Activated naive CD8-positive, alpha-beta T cell (primary cell): ENCODE data around the gene IFI44.

Experiments
- H3K27ac Mint-ChIP-seq: one replicate; pipeline ENCODE4 v1.8.0; 2021; ENCODE audit warnings: mixed read lengths
- H3K27me3 Mint-ChIP-seq: one replicate; pipeline ENCODE4 v1.8.0; 2021; ENCODE audit warnings: mixed read lengths
- H3K36me3 Mint-ChIP-seq: one replicate; pipeline ENCODE4 v1.8.0; 2021; ENCODE audit warnings: mixed read lengths
- H3K4me1 Mint-ChIP-seq: one replicate; pipeline ENCODE4 v1.8.0; 2021; ENCODE audit warnings: low read depth, mixed read lengths
- H3K4me3 Mint-ChIP-seq: one replicate; pipeline ENCODE4 v1.8.0; 2021; ENCODE audit warnings: mild to moderate bottlenecking, mixed read lengths
- H3K9me3 Mint-ChIP-seq: one replicate; pipeline ENCODE4 v1.8.0; 2021; ENCODE audit warnings: low read depth, mixed read lengths

IFI44 gene

DNA sequence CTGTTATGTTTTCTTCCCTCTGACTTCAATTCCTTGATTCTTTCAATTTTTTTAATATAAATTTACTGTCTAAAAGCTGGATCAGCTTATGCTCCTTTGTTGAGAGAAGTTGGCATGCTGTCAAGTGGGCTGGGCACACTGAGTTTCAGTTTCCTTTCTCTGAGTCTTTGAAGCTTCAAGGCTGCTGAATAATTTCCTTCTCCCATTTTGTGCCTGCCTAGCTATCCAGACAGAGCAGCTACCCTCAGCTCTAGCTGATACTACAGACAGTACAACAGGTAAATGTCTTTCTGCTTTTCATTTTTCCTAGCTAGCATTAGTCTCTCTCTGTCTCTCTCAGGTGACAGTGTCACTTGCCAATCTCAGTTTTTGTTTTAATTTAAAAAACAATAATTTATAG is at the start of gene IFI44:
IFI44 (plus strand) TSS at position 204 of the 400 bp plus-strand sequence. CDS start 365 bp downstream, outside the sequence.
- Mint-ChIP-seq H3K36me3 (peaks cover 4% of the 10 kb centered on the region), H3K27me3 (no peaks in the 10 kb centered on the region), H3K27ac (peak within 1 kb of the TSS; percentile 75), H3K9me3 (peaks cover 11% of the 10 kb centered on the region), H3K4me3 (peak within 1 kb of the TSS; percentile 94), H3K4me1 (peaks cover 82% of the 10 kb centered on the region)

GRCh38 chr1:78601068-78601467 is 48.6 kb upstream of the IFI44 start:
- Mint-ChIP-seq H3K4me3 (no peak overlapping the region), H3K27ac (no peak overlapping the region), H3K9me3 (no peaks in the 10 kb centered on the region), H3K4me1 (no peaks in the 10 kb centered on the region), H3K27me3 (peaks cover 3% of the 10 kb centered on the region), H3K36me3 (no peaks in the 10 kb centered on the region)

GRCh38 chr1:78603206-78603605 is 46.4 kb upstream of the IFI44 start:
- no peaks in the 10 kb centered on the region for H3K4me1 Mint-ChIP-seq
- H3K9me3 Mint-ChIP-seq = no peaks in the 10 kb centered on the region
- H3K36me3 Mint-ChIP-seq = no peaks in the 10 kb centered on the region
- peaks cover 4% of the 10 kb centered on the region for H3K27me3 Mint-ChIP-seq
- no peak overlapping the region for H3K27ac Mint-ChIP-seq
- no peak overlapping the region for H3K4me3 Mint-ChIP-seq

DNA sequence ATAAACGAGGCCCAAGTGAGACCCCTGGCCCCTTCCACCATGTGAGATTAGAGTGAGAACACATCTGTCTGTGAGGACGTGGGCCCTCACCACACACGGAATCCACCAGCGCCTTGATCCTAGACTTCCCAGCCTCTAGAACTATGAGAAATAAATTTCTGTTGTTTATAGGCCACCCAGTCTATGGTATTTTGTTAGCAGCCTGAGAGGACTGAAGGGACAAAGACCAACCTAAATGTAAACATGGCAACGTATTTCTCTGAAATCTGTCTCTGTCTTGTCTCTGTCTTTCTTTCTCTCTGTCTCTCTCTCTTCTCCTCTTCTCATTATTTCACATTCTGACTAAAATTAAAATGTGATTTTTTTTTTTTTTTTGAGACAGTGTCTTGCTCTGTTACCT is 45.0 kb upstream of the IFI44 start:
- H3K36me3 Mint-ChIP-seq = no peaks in the 10 kb centered on the region
- H3K27me3 Mint-ChIP-seq = peaks cover 6% of the 10 kb centered on the region
- no peaks in the 10 kb centered on the region for H3K9me3 Mint-ChIP-seq
- no peak overlapping the region for H3K4me3 Mint-ChIP-seq
- H3K27ac Mint-ChIP-seq = no peak overlapping the region
- H3K4me1 Mint-ChIP-seq = no peaks in the 10 kb centered on the region

- Mint-ChIP-seq H3K9me3 (no peaks in the 10 kb centered on the region), H3K4me1 (no peaks in the 10 kb centered on the region), H3K27ac (no peak overlapping the region), H3K36me3 (no peaks in the 10 kb centered on the region), H3K4me3 (no peak overlapping the region), H3K27me3 (peaks cover 6% of the 10 kb centered on the region)
Observed at GRCh38 chr1:78606274-78606673, 43.4 kb upstream of the IFI44 start.

DNA sequence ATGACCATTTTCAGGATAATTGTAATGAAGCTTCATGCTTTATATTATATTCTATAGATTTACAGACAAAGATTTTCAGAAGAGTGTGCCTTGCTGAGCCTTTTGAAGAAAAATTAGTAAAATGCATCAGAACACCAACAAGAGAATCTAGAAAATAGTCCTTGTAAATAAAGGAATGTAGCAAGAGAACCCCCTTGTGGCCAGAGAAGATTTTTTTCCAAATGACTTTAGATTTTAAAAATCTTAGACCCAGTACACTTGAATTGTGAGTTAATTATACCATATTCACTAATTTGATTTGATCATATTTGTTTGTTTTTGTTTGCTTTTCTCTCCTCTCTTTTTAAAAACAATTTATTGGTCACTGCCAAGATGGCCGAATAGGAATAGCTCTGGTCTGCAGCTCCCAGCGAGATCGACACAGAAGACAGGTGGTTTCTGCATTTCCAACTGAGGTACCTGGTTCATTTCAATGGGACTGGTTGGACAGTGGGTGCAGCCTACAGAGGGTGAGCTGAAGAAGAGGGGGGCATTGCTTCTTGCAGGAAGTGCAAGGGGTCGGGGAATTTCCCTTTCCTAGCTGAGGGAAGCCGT is 42.2 kb upstream of the IFI44 start:
- Mint-ChIP-seq H3K27ac (no peak overlapping the region), H3K9me3 (no peaks in the 10 kb centered on the region), H3K36me3 (no peaks in the 10 kb centered on the region), H3K27me3 (peaks cover 3% of the 10 kb centered on the region), H3K4me1 (no peaks in the 10 kb centered on the region), H3K4me3 (no peak overlapping the region)

- no peaks in the 10 kb centered on the region for H3K9me3 Mint-ChIP-seq
- no peak overlapping the region for H3K4me3 Mint-ChIP-seq
- no peaks in the 10 kb centered on the region for H3K36me3 Mint-ChIP-seq
- peaks cover 3% of the 10 kb centered on the region for H3K27me3 Mint-ChIP-seq
- H3K4me1 Mint-ChIP-seq = no peaks in the 10 kb centered on the region
- H3K27ac Mint-ChIP-seq = no peak overlapping the region
Observed at GRCh38 chr1:78607944-78608343, 41.7 kb upstream of the IFI44 start.

DNA sequence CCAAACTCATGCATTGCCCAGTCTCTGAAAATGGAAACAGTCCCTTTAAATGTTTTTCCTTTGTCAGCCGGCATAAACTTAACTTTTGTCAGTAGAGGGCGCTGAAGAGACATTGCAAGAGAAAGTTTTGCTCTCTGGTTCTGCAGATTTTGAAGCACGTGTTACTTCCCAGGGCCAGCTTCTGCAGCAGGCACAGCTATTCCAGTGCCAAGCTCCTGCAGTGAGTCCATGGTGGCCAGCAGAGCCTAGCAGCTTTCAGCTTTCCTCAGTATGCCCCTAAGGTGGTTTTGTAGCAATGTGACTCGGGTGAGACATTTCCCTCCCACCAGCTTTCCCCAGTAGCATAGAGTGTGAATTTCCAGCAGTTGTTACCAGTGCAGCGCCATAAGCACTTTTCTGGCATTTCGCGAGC is 32.0 kb upstream of the IFI44 start:
- H3K27me3 Mint-ChIP-seq = no peaks in the 10 kb centered on the region
- peak overlapping the region; percentile 14 for H3K27ac Mint-ChIP-seq
- H3K36me3 Mint-ChIP-seq = no peaks in the 10 kb centered on the region
- H3K9me3 Mint-ChIP-seq = no peaks in the 10 kb centered on the region
- H3K4me1 Mint-ChIP-seq = peaks cover 44% of the 10 kb centered on the region
- peak overlapping the region; percentile 28 for H3K4me3 Mint-ChIP-seq

- H3K4me3 Mint-ChIP-seq = peak overlapping the region; percentile 48
- peaks cover 57% of the 10 kb centered on the region for H3K4me1 Mint-ChIP-seq
- H3K9me3 Mint-ChIP-seq = no peaks in the 10 kb centered on the region
- H3K36me3 Mint-ChIP-seq = peaks cover 3% of the 10 kb centered on the region
- no peaks in the 10 kb centered on the region for H3K27me3 Mint-ChIP-seq
- H3K27ac Mint-ChIP-seq = peak overlapping the region; percentile 89
Observed at GRCh38 chr1:78619032-78619431, 30.6 kb upstream of the IFI44 start.

DNA sequence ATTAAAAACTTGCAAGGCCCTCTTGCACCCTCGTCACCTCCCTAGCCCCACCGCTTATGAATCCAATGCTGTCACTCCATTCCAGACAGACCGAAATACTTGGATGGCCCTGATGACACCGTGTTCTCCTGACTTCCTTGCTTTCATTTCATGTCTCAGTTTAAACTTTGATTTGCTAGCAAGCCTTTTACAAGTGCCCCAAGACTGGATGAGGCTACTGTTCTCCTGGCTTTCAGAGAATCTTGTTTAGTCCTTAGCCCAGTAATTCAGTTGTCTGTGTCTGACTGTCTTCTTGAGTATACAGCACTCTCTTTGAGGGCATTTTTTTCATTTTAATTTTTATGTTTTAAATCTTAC is 30.2 kb upstream of the IFI44 start:
- Mint-ChIP-seq H3K27ac (peak overlapping the region; percentile 89), H3K27me3 (no peaks in the 10 kb centered on the region), H3K4me1 (peaks cover 61% of the 10 kb centered on the region), H3K9me3 (no peaks in the 10 kb centered on the region), H3K36me3 (peaks cover 6% of the 10 kb centered on the region), H3K4me3 (peak overlapping the region; percentile 89)

GRCh38 chr1:78619803-78620579 is 29.6 kb upstream of the IFI44 start, which contains the start of gene IFI44L:
IFI44L (plus strand) TSS chr1:78620448; CDS start chr1:78627916, 7,468 bp downstream.
- H3K27me3 Mint-ChIP-seq = no peaks in the 10 kb centered on the region
- peaks cover 12% of the 10 kb centered on the region for H3K36me3 Mint-ChIP-seq
- no peaks in the 10 kb centered on the region for H3K9me3 Mint-ChIP-seq
- peak within 1 kb of the TSS; percentile 89 for H3K4me3 Mint-ChIP-seq
- H3K4me1 Mint-ChIP-seq = peaks cover 67% of the 10 kb centered on the region
- peak within 1 kb of the TSS; percentile 89 for H3K27ac Mint-ChIP-seq

DNA sequence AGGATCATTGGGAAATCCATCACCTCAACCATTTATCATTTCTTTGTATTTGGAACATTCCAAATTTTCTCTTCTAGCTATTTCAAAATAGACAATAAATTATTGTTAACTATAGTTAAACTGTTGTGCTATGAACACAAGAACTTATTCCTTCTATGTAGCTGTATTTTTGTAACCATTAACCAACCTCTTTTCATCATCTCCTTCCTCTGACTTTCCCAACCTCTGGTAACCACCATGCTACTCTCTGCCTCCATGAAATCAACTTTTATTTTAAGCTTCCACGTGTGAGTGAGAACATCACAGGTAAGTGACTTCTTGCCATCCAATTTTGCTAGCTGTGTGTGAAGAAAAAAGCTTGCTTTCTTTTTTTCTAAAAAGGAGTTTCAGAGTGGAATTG is 29.0 kb upstream of the IFI44 start:
- no peaks in the 10 kb centered on the region for H3K27me3 Mint-ChIP-seq
- peak overlapping the region; percentile 89 for H3K27ac Mint-ChIP-seq

DNA sequence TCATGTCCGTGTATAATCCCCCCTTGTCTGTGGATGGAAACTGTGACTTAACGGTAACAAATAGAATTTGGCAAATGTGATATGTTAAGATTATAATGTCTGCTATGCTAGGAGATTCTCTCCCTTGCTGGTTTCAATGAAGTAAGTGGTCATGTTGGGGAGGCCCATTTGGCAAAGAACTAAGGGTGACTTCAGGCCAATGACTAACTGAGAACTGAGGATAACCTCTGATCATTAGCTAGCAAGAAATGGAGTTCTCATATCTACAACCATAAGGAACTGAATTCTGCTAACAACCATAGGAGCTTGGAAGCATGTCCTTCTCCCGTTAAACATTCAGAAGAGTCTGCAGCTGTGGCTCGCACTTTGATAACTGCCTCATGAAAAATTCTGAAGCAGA is 27.1 kb upstream of the IFI44 start:
- Mint-ChIP-seq H3K27ac (peak overlapping the region; percentile 82), H3K36me3 (peaks cover 25% of the 10 kb centered on the region), H3K27me3 (no peaks in the 10 kb centered on the region), H3K4me3 (peak overlapping the region; percentile 88), H3K9me3 (no peaks in the 10 kb centered on the region), H3K4me1 (peaks cover 81% of the 10 kb centered on the region)

More for the DNA sequence above, 29.0 kb upstream of the IFI44 start:
- Mint-ChIP-seq H3K4me3 (peak overlapping the region; percentile 89), H3K4me1 (peaks cover 72% of the 10 kb centered on the region), H3K9me3 (no peaks in the 10 kb centered on the region), H3K36me3 (peaks cover 15% of the 10 kb centered on the region)

DNA sequence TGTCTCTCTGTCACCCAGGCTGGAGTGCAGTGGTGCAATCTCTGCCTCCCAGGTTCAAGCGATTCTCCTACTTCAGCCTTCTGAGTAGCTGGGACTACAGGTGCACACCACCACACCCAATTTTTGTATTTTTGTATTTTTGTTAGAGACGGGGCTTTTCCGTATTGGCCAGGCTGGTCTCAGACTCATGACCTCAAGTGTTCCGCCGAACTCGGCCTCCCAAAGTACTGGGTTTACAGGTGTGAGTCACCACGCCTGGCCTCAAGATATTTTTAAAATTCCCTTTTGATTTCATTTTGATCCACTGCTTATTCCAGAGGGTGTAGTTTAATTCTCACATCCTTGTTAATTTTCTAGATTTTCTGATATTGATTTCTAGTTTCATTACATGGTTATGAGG is 25.6 kb upstream of the IFI44 start:
- Mint-ChIP-seq H3K27ac (peak overlapping the region; percentile 16), H3K9me3 (no peaks in the 10 kb centered on the region), H3K36me3 (peaks cover 30% of the 10 kb centered on the region), H3K4me1 (peaks cover 75% of the 10 kb centered on the region), H3K4me3 (peak overlapping the region; percentile 88), H3K27me3 (no peaks in the 10 kb centered on the region)

DNA sequence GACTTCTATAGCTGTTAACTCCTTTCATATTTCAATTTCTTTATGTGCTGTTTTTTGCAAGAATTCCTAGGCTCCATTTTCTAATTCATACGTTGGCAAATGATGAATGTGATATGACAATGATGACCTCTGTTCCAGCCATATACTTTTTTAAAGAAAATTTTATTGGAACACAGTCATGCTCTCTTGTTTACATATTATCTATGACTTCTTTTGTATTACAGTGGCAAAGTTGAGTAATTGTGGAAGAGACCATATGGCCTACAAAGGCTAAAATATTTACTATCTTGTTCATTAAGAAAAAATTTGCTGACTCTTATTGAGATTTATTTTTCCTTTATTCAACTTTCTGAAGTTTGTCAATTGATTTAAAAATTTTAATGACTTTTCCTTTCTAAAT is 22.3 kb upstream of the IFI44 start:
- peaks cover 33% of the 10 kb centered on the region for H3K36me3 Mint-ChIP-seq
- H3K4me1 Mint-ChIP-seq = peaks cover 48% of the 10 kb centered on the region
- no peaks in the 10 kb centered on the region for H3K9me3 Mint-ChIP-seq
- no peaks in the 10 kb centered on the region for H3K27me3 Mint-ChIP-seq
- no peak overlapping the region for H3K27ac Mint-ChIP-seq
- no peak overlapping the region for H3K4me3 Mint-ChIP-seq
